Muscle layer of duodenum (tissue), 2 donors: Measurements from ENCODE around the gene CLRN2.

Experiments used
- H3K27ac ChIP-seq: one replicate; pipeline ENCODE4 v1.7.0; 2013; ENCODE audit warnings: mild to moderate bottlenecking, low read length
- H3K27me3 ChIP-seq: one replicate; pipeline ENCODE4 v1.7.0; 2013; ENCODE audit warnings: low read depth, mild to moderate bottlenecking, control low read depth, low read length
- H3K36me3 ChIP-seq, 2 donors: one replicate each; pipeline ENCODE4 v1.7.0; 2013; ENCODE audit warnings: low read length in 2 of 2, control low read depth in 1 of 2, mild to moderate bottlenecking in 1 of 2; ENCODE audit not compliant: insufficient read depth in 2 of 2, control insufficient read depth in 1 of 2
- H3K4me1 ChIP-seq, 2 donors: one replicate each; pipeline ENCODE4 v1.7.0; 2013; ENCODE audit warnings: low read length in 2 of 2, mild to moderate bottlenecking in 2 of 2, control low read depth in 1 of 2, moderate library complexity in 1 of 2; ENCODE audit not compliant: insufficient read depth in 2 of 2, control insufficient read depth in 1 of 2
- H3K4me3 ChIP-seq, 2 donors: one replicate each; pipeline ENCODE4 v1.7.0; 2013; ENCODE audit warnings: low read length in 2 of 2, low read depth in 1 of 2, mild to moderate bottlenecking in 1 of 2
- H3K9me3 ChIP-seq, 2 donors: one replicate each; pipeline ENCODE4 v1.7.0; 2013; ENCODE audit warnings: low read length in 2 of 2, control low read depth in 1 of 2, mild to moderate bottlenecking in 1 of 2; ENCODE audit not compliant: control insufficient read depth in 1 of 2
- donor health status: healthy.

The CLRN2 gene

GRCh38 chr4:17514865-17515264 lies at the start of gene CLRN2:
Gene CLRN2, plus strand, starts transcription at chr4:17515165. Its CDS starts 102 bp downstream, at chr4:17515267.
- Histone ChIP-seq H3K36me3 (no peaks in the 10 kb centered on the region), H3K4me3 (no peak within 1 kb of the TSS), H3K4me1 (peaks cover 4 to 8% of the 10 kb centered on the region in 2 donors), H3K27me3 (no peaks in the 10 kb centered on the region), H3K9me3 (no peaks in the 10 kb centered on the region), H3K27ac (no peak within 1 kb of the TSS)

DNA sequence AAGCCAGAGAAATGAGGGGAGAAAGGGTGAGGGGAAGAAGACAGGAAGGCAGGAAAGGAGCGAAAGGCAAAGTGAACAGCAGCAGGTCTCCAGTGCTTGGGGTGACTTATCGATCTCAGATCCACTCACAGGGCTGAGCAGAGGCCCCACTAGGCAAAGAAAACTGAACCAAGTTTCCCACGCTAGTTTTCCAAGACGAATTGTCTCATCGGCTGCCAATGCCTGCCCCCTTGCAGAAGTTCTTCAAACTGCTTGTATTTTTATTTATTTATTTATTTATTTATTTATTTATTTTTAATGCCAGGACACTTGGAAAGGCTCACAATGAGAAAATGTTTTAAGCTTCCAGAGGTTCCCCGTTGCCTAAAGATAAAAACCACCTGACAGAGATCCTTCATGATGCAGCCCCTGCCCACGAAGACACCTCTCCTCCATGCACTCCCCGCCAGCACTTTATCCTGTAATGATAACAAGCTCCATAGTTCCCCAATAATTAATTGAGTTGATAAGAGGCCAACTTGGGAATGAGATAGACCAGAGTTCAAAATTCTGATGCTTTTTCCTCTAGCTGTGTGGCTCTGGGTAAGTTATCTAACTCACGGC lies 46.2 kb upstream of the CLRN2 start:
- no peaks in the 10 kb centered on the region for H3K36me3 ChIP-seq
- H3K4me3 ChIP-seq, result no peak overlapping the region
- no peaks in the 10 kb centered on the region for H3K27me3 ChIP-seq
- no peaks in the 10 kb centered on the region for H3K4me1 ChIP-seq
- no peaks in the 10 kb centered on the region for H3K9me3 ChIP-seq
- H3K27ac ChIP-seq, result no peak overlapping the region

GRCh38 chr4:17469931-17470674 lies 44.9 kb upstream of the CLRN2 start:
- no peaks in the 10 kb centered on the region for H3K9me3 ChIP-seq
- H3K4me3 ChIP-seq, result no peak overlapping the region
- no peaks in the 10 kb centered on the region for H3K36me3 ChIP-seq
- no peak overlapping the region for H3K27ac ChIP-seq
- no peaks in the 10 kb centered on the region for H3K4me1 ChIP-seq
- H3K27me3 ChIP-seq, result no peaks in the 10 kb centered on the region

DNA sequence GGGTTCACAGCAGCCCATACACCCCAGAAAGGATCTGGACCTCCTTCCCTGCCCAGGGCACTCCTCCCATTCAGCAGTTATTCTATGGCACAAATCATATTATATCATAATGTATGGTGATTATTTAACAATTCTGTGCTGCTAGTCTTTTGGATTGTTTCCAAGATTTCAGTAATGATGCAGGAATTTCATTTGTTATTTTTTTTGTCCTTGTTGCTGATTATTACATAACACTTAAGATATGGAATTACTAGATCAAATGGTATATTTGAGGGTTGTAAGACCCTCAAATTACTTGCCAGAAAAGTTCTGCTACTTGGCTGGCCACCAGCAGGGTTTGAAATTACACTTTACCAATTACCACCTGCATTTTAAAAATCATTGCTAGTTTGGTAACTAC lies 39.5 kb upstream of the CLRN2 start:
- Histone ChIP-seq H3K9me3 (peaks cover 0 to 7% of the 10 kb centered on the region in 2 donors), H3K27ac (no peak overlapping the region), H3K27me3 (no peaks in the 10 kb centered on the region), H3K4me1 (no peaks in the 10 kb centered on the region), H3K4me3 (no peak overlapping the region), H3K36me3 (peaks cover 0 to 19% of the 10 kb centered on the region in 2 donors)

GRCh38 chr4:17476853-17477252 lies 38.1 kb upstream of the CLRN2 start:
- Histone ChIP-seq H3K36me3 (peaks cover 3 to 33% of the 10 kb centered on the region in 2 donors), H3K27ac (no peak overlapping the region), H3K27me3 (no peaks in the 10 kb centered on the region), H3K9me3 (peaks cover 0 to 15% of the 10 kb centered on the region in 2 donors), H3K4me1 (no peaks in the 10 kb centered on the region), H3K4me3 (no peak overlapping the region)

- peaks cover 0 to 15% of the 10 kb centered on the region in 2 donors for H3K9me3 ChIP-seq
- H3K27me3 ChIP-seq, result no peaks in the 10 kb centered on the region
- no peaks in the 10 kb centered on the region for H3K4me1 ChIP-seq
- peaks cover 3 to 42% of the 10 kb centered on the region in 2 donors for H3K36me3 ChIP-seq
- no peak overlapping the region for H3K27ac ChIP-seq
- no peak overlapping the region for H3K4me3 ChIP-seq
These were observed 37.0 kb upstream of the CLRN2 start for GRCh38 chr4:17477774-17478472.

- H3K36me3 ChIP-seq, result peaks cover 3 to 48% of the 10 kb centered on the region in 2 donors
- peaks cover 0 to 15% of the 10 kb centered on the region in 2 donors for H3K9me3 ChIP-seq
- no peak overlapping the region for H3K4me3 ChIP-seq
- H3K27me3 ChIP-seq, result no peaks in the 10 kb centered on the region
- H3K4me1 ChIP-seq, result no peaks in the 10 kb centered on the region
- no peak overlapping the region for H3K27ac ChIP-seq
These were observed 34.6 kb upstream of the CLRN2 start for GRCh38 chr4:17480210-17480927.

- Histone ChIP-seq H3K9me3 (peaks cover 0 to 15% of the 10 kb centered on the region in 2 donors), H3K36me3 (peaks cover 3 to 54% of the 10 kb centered on the region in 2 donors), H3K4me1 (no peaks in the 10 kb centered on the region), H3K4me3 (no peak overlapping the region), H3K27ac (no peak overlapping the region), H3K27me3 (no peaks in the 10 kb centered on the region)
These were observed 34.0 kb upstream of the CLRN2 start for GRCh38 chr4:17480955-17481354.

- Histone ChIP-seq H3K9me3 (peaks cover 0 to 15% of the 10 kb centered on the region in 2 donors), H3K27me3 (no peaks in the 10 kb centered on the region), H3K4me1 (no peaks in the 10 kb centered on the region), H3K36me3 (peaks cover 12 to 65% of the 10 kb centered on the region in 2 donors), H3K4me3 (no peak overlapping the region), H3K27ac (no peak overlapping the region)
These were observed 32.2 kb upstream of the CLRN2 start for GRCh38 chr4:17482716-17483115.

DNA sequence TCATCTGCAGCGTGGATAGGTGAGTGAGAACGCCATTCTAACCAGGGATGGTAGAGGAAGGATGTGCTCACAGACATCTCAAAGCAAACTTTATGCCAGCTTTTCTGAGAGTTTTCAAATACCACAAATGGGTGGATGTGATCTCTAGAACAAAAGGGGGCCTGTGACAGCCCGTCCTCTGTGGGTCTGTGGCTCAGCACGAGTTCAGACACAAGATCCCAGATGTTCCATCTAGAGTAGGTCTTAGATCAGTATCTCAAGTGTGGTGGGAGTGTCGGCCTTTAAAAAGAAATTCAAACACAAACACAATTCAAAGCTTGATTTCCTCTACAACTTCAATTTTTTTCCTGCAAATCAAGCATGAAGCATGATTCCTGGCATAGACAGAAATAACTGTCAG lies 25.8 kb upstream of the CLRN2 start:
- Histone ChIP-seq H3K4me3 (no peak overlapping the region), H3K9me3 (no peaks in the 10 kb centered on the region), H3K36me3 (peaks cover 32 to 57% of the 10 kb centered on the region in 2 donors), H3K27ac (no peak overlapping the region), H3K4me1 (peaks cover 0 to 7% of the 10 kb centered on the region in 2 donors), H3K27me3 (no peaks in the 10 kb centered on the region)

- Histone ChIP-seq H3K9me3 (no peaks in the 10 kb centered on the region), H3K27me3 (no peaks in the 10 kb centered on the region), H3K4me3 (no peak overlapping the region), H3K27ac (no peak overlapping the region), H3K36me3 (peaks cover 32 to 58% of the 10 kb centered on the region in 2 donors), H3K4me1 (peaks cover 0 to 7% of the 10 kb centered on the region in 2 donors)
These were observed 25.2 kb upstream of the CLRN2 start for GRCh38 chr4:17489721-17490120.
